Liver (tissue), 3 donors: ENCODE results near the gene SMARCB1.

Experiments
- CTCF ChIP-seq: fragments of 150-350 bp; IDR thresholded peaks from 2 replicates; pipeline ENCODE4 v1.5.1; 2017; ENCODE audit warnings: improper control_type of control experiment, low read depth, low read length; ENCODE audit not compliant: missing input control
- EGR1 ChIP-seq, 2 donors: IDR thresholded peaks; 2 replicates each; pipeline ENCODE4 v1.6.1; 2016 to 2018; ENCODE audit warnings: antibody characterized with exemption in 2 of 2, low read depth in 2 of 2
- FOXA1 ChIP-seq: IDR thresholded peaks from 2 replicates; pipeline ENCODE4 v1.6.1; 2016; ENCODE audit warnings: antibody characterized with exemption
- GABPA ChIP-seq, 2 donors: IDR thresholded peaks in 1 of 2; conservative IDR thresholded peaks in 1 of 2; 2 replicates each; pipeline ENCODE4 v1.6.1; 2016; ENCODE audit warnings: antibody characterized with exemption in 2 of 2, mild to moderate bottlenecking in 1 of 2, moderate library complexity in 1 of 2
- JUND ChIP-seq, 2 donors: IDR thresholded peaks; 2 replicates each; pipeline ENCODE4 v1.6.1; 2016; ENCODE audit warnings: antibody characterized with exemption in 2 of 2
- MAX ChIP-seq: IDR thresholded peaks from 2 replicates; pipeline ENCODE4 v1.6.1; 2016; ENCODE audit warnings: antibody characterized with exemption
- RAD21 ChIP-seq, 2 donors: IDR thresholded peaks; 2 replicates each; pipeline ENCODE4 v1.6.1; 2016; ENCODE audit warnings: antibody characterized with exemption in 2 of 2, mild to moderate bottlenecking in 2 of 2
- REST ChIP-seq: IDR thresholded peaks from 2 replicates; pipeline ENCODE4 v1.6.1; 2016; ENCODE audit warnings: antibody characterized with exemption, mild to moderate bottlenecking
- RXRA ChIP-seq, 2 donors: IDR thresholded peaks; 2 replicates each; pipeline ENCODE4 v1.6.1; 2017 to 2018; ENCODE audit warnings: antibody characterized with exemption in 2 of 2, mild to moderate bottlenecking in 1 of 2
- SP1 ChIP-seq: IDR thresholded peaks from 2 replicates; pipeline ENCODE4 v1.6.1; 2018; ENCODE audit warnings: antibody characterized with exemption, mild to moderate bottlenecking
- TAF1 ChIP-seq: conservative IDR thresholded peaks from 2 replicates; pipeline ENCODE4 v1.6.1; 2016; ENCODE audit warnings: antibody characterized with exemption, mild to moderate bottlenecking
- YY1 ChIP-seq: IDR thresholded peaks from 2 replicates; pipeline ENCODE4 v1.6.1; 2016; ENCODE audit warnings: antibody characterized with exemption, mild to moderate bottlenecking
- ZBTB33 ChIP-seq: IDR thresholded peaks from 2 replicates; pipeline ENCODE4 v1.6.1; 2016; ENCODE audit warnings: antibody characterized with exemption
- donor health status: healthy.
- donor health status: healthy.

GRCh38 chr22:23831781-23832180, 45.0 kb downstream of the SMARCB1 start:
- no peak for TF ChIP-seq CTCF
- no peak for TF ChIP-seq YY1
- TF ChIP-seq TAF1: no peak
- TF ChIP-seq EGR1 (IDR thresholded peaks at IDR 0.05; ENCODE audit: low read depth in 2 of 2): no peak
- no peak for TF ChIP-seq JUND (IDR thresholded peaks at IDR 0.05)
- TF ChIP-seq REST: no peak
- no peak for TF ChIP-seq RAD21 (IDR thresholded peaks at IDR 0.05)
- no peak for TF ChIP-seq MAX
- no peak for TF ChIP-seq RXRA (IDR thresholded peaks at IDR 0.05)
- TF ChIP-seq GABPA (IDR thresholded peaks at IDR 0.05 in 1 of 2, conservative IDR thresholded peaks at IDR 0.05 in 1 of 2): no peak
- TF ChIP-seq FOXA1: no peak
- TF ChIP-seq ZBTB33: no peak
- no peak for TF ChIP-seq SP1
